Ecto neural progenitor cell (in vitro differentiated cells): Measurements from ENCODE around the gene NCAPD2.
A peak's percentile ranks its signal among the peaks of the same experiment; 100 is the strongest.
"Not testable (repeated sequence)": the region's sequence is repeated elsewhere in the genome, so short reads cannot be mapped to it uniquely, and the experiment has no call there.

Experiments used
- DNase-seq: peaks from one replicate; pipeline ENCODE4 v3.0.0-alpha.2; 2018; ENCODE audit warnings: low spot score

NCAPD2 gene

GRCh38 chr12:6465467-6466183 lies 28.3 kb upstream of the NCAPD2 start:
- DNase-seq = no peak

DNA sequence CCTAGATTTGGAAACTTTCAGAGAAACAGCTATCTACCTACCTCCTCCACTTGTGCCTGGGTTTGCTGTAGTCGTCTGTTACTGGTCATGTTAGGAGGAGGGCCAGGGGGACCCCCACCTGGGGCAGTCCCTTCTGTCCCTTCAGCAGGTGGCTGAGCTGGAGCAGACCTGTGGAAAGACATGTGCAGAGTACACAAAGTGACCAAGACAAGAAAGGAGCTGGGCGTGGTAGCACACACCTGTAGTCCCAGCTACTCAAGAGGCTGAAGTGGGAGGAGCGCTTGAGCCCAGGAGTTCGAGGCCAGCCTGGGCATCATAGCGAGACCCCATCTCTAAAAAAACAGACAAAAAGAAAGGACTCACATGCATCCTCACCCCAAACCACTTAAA lies 27.7 kb upstream of the NCAPD2 start:
- no peak for DNase-seq

DNA sequence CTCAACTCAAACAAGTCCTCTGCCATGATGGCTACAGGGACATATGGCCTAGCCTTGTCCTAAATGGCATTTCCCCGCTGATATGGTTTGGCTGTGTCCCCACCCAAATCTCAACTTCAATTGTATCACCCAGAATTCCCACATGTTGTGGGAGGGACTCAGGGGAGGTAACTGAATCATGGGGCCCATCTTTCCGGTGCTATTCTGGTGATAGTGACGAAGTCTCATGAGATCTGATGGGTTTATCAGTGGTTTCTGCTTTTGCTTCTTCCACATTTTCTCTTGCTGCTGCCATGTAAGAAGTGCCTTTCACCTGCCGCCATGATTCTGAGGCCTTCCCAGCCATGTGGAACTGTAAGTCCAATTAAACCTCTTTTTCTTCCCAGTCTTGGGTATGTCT lies 27.2 kb upstream of the NCAPD2 start:
- DNase-seq = not testable (repeated sequence)

- not testable (repeated sequence) for DNase-seq
Observed at GRCh38 chr12:6467571-6468282, 26.2 kb upstream of the NCAPD2 start.

DNA sequence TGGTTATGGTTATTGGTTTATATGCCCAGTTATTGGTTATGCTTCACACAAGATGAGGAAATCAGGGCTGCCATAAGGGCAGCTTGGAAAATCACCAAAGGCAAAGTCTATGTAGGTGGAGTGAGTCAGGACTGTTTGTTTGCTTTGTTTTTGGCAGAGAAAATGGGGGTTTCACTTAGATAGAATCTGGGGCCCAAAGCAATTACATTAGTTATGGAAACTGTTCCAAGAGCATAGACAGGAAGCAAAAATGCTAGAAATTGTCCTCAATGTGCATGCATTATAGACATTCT lies 25.7 kb upstream of the NCAPD2 start:
- DNase-seq = no peak

DNA sequence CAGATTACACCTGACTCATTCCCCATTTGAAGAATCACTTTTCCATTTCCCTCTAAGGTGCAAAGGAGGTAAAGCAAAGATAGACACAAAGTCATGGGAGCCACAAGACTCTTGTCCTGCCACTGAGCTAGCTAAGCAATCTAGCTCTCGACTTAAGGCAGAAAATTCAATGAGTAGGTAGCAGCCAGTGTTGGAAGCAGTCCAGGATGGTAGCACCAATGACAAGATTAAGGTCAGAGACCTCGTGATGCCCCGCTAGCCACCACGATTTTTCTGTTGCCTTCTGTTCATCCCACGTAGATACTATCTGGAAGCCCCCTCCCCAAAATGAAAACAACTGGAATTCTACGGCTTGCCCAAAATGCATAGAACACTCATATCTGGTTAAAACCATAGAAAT lies 24.8 kb upstream of the NCAPD2 start:
- no peak for DNase-seq

- DNase-seq = no peak
Observed at GRCh38 chr12:6469609-6470374, 24.1 kb upstream of the NCAPD2 start.

- peak; percentile 100 for DNase-seq
Observed at GRCh38 chr12:6470375-6471163, 23.3 kb upstream of the NCAPD2 start, which contains the start of gene VAMP1. TSS of gene VAMP1 (minus strand) at chr12:6470677. CDS start at chr12:6470531, 146 bp downstream.

GRCh38 chr12:6471989-6472360 lies 21.9 kb upstream of the NCAPD2 start:
- DNase-seq = no peak

GRCh38 chr12:6472491-6472890 lies 21.4 kb upstream of the NCAPD2 start:
- no peak for DNase-seq

GRCh38 chr12:6475233-6475975 lies 18.5 kb upstream of the NCAPD2 start:
- DNase-seq = not testable (repeated sequence)

GRCh38 chr12:6476489-6476888 lies 17.4 kb upstream of the NCAPD2 start:
- DNase-seq = no peak

- not testable (repeated sequence) for DNase-seq
Observed at GRCh38 chr12:6477601-6478377, 16.1 kb upstream of the NCAPD2 start.

DNA sequence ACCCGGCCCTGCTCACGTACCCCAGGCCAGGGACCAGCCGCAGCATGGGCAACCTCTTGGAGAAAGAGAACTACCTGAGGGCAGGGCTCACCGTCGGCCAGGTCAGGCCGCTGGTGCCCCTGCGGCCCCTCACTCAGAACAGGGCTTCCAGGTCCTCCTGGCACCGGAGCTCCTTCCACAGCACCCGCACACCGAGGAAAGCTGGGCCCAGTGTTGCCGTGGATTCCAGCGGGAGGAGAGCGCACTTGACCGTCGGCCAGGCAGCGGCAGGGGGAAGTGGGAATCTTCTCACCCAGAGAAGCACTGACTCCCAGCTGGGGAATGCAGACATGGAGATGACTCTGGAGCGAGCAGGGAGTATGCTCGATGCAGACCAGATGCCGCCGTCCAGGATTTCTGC lies 15.5 kb upstream of the NCAPD2 start:
- DNase-seq = no peak

GRCh38 chr12:6488240-6488639 lies 5.7 kb upstream of the NCAPD2 start:
- DNase-seq = no peak

DNA sequence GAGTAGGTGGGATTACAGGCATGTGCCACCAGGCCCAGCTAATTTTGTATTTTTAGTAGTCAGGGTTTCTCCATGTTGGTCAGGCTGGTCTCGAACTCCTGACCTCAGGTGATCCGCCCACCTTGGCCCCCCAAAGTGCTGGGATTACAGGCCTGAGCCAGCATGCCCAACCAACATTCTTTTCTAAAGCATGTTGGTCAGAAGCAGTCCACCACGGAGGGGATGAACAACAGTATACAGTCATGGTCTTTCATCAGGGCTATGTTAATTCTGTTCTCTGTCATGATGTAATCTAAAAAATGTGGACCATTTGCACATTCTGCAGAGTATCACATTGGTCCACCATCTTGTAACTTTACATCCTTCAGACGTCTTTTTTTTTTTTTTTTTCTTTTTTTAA lies 4.5 kb upstream of the NCAPD2 start:
- DNase-seq = no peak

- not testable (repeated sequence) for DNase-seq
Observed at GRCh38 chr12:6490673-6491072, 3.2 kb upstream of the NCAPD2 start.

- DNase-seq = peak; percentile 99
Observed at GRCh38 chr12:6492838-6493496, 935 bp upstream of the NCAPD2 start, which contains the start of gene MRPL51. TSS of gene MRPL51 (minus strand) at chr12:6493262. CDS start at chr12:6493136, 126 bp downstream.

DNA sequence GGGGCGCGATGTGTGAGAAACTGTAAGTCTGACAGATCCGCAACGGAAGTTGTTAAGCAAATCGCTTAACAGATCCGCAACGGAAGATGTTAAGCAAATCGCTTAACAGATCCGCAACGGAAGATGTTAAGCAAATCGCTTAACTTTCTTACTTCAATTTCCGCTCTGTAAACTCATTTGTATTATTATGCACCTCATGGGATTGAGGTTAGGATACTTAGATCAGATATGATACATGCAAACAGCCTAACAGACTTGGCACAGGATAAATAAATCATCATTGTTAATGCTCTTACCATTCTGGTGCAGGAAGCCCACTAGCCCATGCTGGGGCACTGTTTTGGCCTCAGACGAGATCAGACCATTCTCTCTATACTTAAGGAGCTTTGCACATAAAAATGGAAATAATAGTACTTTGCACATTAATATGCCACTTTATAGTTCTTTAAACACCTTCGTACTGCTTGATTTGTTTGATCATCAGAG lies 399 bp downstream of the NCAPD2 start:
- no peak for DNase-seq

DNA sequence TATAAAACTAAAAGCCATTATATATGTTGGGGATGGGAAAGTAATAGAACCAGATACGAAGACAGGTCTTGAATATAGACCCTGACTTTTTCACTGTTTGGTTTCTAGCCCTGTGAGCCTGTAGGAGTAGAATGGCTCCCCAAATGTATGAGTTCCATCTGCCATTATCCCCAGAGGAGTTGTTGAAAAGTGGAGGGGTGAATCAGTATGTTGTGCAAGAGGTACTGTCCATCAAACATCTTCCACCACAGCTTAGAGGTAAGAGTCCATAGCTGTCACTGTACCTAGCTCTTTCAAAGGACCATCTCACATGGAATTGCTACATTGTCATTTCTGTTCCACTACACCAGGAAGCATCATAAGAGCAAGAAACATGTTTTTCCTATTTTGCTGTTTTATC lies 1.1 kb downstream of the NCAPD2 start:
- DNase-seq = no peak
